GM10847 (cell line): Measurements from ENCODE around the gene LRCH2.

Source experiments
- POLR2A ChIP-seq: IDR thresholded peaks from 2 replicates; pipeline ENCODE4 v1.6.1; 2011; ENCODE audit not compliant: insufficient read length; ENCODE audit errors: extremely low read depth

Gene LRCH2

DNA sequence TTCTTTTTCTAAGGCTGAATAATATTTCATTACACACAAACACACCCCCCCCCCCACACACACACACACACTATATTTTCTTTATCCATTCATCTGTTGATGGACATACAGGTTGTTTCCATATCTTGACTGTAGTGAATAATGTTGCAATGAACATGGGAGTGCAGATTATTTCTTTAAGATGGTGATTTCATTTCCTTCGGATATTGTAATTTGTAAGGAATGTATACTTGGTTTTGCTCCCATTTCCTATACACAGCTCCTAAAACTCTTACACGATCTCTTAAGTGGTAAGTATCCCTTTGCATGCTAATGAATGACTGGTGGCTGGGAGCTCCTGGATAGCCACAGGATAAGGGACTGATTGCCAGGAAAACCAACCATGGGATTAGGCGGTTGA is 59.3 kb downstream of the LRCH2 start:
- no peak for TF ChIP-seq POLR2A

DNA sequence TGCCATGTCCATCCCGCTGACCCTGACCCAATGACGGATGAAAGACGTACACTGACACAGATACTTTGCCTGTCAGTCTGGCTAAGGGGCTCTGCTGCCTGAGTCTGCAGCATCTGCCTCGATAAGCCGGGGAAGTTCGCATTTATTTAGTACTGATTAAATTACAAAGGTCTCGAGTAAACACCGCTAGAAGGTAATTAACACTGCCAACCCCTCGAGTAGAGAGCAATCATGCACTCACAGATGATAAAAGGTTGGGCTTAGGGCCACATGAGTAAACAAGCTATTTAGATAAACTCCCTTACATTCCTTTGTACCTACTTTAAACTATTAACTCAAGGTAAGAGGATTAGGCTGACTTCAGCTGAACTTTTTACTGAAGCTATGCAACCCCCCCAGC is 60.7 kb downstream of the LRCH2 start:
- TF ChIP-seq POLR2A: no peak

DNA sequence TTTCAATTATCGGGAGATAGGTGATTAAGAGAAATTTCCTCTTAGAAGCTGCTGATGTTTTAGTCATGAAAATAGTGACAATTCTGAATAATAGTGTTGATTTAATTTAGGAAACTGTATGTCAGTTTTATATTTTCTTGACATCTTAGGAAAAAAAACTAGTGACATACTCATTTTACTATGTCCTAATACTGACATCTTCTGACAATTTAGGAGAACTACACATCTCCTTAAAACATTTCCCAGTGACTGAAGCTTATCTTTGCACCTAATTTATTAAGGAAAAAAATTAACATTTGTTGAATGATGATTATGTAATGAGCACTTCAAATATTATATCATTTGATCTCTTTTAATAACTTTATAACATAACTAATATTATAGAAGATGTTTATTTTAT is 86.7 kb downstream of the LRCH2 start:
- TF ChIP-seq POLR2A: no peak

DNA sequence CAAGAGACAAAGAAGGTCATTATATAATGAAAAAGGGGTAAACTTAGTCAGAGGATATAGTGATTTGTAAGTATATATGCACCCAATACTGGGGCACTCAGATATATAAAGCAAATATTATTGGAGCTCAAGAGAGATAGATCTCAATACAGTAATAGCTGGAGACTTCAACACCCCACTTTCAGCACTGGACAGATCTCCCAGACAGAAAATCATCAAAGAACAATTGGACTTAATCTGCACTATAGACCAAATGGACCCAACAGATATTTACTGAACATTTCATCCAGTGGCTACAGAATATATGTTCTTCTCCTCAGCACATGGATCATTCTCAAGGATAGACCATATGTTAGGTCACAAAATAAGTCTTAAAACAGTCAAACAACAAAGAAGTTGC is 91.8 kb downstream of the LRCH2 start:
- TF ChIP-seq POLR2A: no peak

DNA sequence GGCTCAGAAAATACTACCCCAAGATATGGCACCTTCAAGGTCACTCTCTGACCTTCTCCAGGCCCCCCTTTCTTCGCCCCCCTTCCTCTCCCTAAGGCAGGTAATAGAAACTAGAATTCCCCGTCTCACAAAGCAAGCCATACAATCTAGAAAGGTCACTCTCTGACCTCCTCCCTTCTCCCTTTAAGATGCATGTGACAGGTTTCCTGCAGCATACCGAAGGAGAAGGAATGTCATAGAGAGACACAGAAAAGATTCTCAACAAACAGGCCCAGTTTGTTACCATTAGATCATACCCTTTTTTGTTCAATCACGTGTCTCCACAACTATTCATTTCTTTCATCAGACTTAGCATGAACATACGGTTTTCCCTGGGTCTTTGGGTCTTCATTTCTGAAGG is 95.9 kb downstream of the LRCH2 start:
- TF ChIP-seq POLR2A: no peak

DNA sequence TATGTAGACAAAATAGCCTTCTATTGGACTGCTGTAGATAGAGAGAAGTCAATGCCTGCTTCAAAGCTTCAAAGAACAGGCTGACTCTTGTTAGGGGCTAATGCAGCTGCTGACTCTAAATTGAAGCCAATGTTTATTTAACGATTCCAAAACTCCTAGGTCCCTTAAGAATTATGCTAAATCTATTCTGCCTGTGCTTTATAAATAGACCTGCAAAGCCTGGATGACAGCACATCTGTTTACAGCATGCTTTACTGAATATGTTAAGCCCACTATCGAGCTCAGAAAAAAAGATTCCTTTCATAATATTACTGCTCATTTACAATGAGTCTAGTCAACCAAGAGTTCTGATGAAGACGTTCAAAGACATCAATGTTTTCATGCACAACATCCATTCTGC is 99.5 kb downstream of the LRCH2 start:
- no peak for TF ChIP-seq POLR2A

DNA sequence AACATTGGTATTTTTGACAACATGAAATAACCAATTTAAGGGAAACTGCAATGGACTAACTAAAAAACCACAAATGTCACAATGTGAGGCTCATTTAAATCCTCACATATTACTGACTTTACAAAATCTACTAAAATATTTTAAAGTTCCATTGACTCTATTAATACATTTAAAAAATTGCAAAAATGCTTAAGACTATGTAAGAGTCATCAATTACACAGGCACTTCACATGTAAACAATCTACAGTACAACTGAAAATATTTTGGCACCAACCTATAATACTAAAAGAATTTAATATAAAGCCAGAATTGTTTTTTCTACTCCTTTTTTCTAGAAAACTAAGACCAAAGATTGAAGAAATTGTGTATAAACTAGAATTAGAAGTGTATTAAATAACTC is 121.5 kb downstream of the LRCH2 start:
- no peak for TF ChIP-seq POLR2A

DNA sequence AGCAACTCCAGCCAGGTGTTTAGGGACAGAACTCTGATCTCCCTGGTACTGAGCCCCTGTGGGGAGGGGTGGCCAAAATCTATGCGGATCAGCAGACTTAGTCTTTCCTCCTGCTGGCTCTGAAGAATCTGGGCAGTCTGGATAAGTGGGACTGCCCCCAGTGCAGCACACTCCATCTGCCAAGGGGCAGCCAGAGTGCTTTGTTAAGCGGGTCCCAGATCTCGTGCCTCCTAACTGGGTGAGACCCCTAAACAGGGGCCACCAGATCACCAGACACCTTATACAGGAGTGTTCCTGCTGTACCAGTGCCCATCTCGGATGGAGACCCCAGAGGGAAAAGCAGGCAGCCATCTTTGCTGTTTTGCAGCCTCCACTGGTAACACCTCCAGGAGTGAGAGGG is 135.0 kb downstream of the LRCH2 start:
- no peak for TF ChIP-seq POLR2A

DNA sequence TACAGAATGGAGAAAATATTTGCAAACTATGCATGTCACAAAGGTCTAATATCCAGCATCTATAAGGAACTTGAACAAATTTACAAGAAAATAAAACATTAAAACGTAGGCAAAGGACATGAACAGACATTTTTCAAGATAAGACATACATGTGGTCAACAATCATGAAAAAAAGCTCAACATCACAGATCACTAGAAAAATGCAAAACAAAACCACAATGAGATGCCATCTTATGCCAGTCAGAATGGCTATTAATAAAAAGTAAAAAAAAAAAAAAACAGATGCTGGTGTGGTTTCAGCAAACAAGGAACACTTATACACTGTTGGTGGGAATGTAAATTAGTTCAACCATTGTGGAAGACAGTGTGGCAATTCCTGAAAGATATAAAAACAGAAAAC is 140.7 kb downstream of the LRCH2 start:
- no peak for TF ChIP-seq POLR2A

DNA sequence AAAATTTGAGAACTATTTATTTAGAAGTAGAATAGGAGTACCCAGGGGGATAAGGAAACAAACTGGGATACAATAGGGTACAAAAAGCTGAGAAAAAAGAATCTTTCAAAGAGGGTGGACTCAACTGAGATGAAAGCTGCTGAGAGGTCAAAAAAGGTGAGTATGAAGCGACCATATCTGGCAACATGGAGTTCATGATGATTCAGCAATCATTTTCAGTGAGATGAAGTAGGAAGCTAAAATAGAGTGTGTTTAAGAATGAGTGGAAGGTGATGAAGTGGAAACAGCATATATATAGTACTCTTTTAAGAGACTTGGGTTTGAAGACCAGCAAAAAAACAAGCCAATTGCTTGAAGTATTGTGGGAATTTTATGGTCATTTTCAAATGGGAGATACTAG is 144.5 kb downstream of the LRCH2 start:
- no peak for TF ChIP-seq POLR2A

DNA sequence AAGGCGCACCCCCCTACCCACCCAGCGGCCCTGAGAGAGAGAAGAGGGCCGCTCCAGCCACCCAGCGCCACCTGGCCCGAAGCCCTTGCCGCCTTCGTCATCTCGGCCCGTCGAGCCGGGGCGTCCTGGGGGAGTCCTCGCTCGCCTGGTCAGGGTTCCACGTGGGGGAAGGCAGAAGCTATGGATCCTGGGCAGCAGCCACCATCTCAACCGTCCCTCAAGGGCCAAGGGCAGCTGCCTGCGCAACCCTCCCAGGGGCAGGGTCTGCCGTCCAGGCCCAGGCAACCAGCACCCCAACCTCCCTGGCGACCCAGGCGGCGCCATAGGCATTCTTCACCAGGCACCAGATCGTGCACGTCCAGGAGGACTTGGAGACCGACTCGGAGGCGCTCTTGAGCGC is 165.0 kb downstream of the LRCH2 start:
- no peak for TF ChIP-seq POLR2A

DNA sequence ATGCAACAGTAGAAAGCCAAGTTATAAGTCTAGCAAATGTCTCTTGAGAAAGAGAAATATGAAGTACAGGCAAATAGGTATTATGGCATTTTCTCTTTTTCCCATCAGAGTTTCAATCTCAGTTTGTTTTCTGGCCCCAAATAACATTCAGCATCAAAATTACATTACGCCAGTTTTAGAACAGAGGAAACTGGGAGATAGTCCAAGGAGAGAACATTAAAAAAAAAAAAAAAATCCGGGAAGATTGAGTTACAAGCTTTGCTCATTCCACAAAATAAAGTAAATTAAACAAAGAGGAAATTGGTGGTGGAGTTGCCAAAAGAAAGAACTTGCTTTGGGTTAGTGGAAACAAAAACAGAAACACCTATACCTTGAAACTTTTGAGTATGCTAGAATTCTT is 166.1 kb downstream of the LRCH2 start:
- TF ChIP-seq POLR2A: no peak

DNA sequence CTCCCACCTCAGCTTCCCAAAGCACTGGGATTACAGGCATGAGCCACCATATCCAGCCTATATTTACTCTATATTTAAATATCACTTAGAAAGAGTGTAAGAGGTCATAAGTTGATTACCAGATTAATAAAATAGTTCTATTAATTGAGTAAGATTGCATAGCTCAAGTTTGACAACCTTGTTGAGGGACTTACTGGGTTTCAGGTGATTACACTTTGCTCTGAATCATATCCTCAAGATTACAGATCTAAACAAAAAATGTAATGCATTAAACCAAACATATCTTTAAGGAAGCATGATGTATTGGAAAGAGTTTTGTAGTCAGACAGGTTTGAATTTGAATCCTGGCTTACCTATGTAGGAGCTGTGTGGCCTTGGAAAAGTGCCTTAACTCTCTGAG is 168.6 kb downstream of the LRCH2 start:
- no peak for TF ChIP-seq POLR2A
